K562 (cell line): ENCODE data around the gene MANBA.

Experiments used
- BRCA1 ChIP-seq, 2 experiments: fragments of 450-650 bp in 1 of 2; sonication (generic) in 1 of 2; formaldehyde crosslinking in 1 of 2; IDR thresholded peaks; 2 replicates each; pipeline versions ENCODE4 v1.5.0 to v1.6.1; 2017 to 2020; ENCODE audit warnings: mild to moderate bottlenecking in 1 of 2, missing genetic modification reagents in 1 of 2
- C11orf30 ChIP-seq: fragments of 450-650 bp; IDR thresholded peaks from 2 replicates; pipeline ENCODE4 v1.6.1; 2016; ENCODE audit warnings: low read depth, mild to moderate bottlenecking
- CBFB ChIP-seq: sonication (generic); formaldehyde crosslinking; IDR thresholded peaks from 2 replicates; pipeline ENCODE4 v1.4.0; 2020; ENCODE audit warnings: mild to moderate bottlenecking, missing genetic modification reagents
- EZH2 ChIP-seq: IDR thresholded peaks from 2 replicates; pipeline ENCODE4 v1.6.1; 2012; ENCODE audit warnings: low read depth, mild to moderate bottlenecking, inconsistent platforms, low read length, borderline replicate concordance
- RCOR1 ChIP-seq, 2 experiments: IDR thresholded peaks; 2 replicates each; pipeline ENCODE4 v1.6.1; 2012; ENCODE audit warnings: low read depth in 2 of 2, low read length in 2 of 2, borderline replicate concordance in 1 of 2, improper control_type of control experiment in 1 of 2
- SNRNP70 ChIP-seq: fragments of 200-400 bp; formaldehyde crosslinking; optimal IDR thresholded peaks from 2 replicates; pipeline ENCODE3; 2017; ENCODE audit warnings: low read depth, low read length
- SRF ChIP-seq, 2 experiments: fragments of 250-450, 450-650 bp in 1 of 2; sonication (Bioruptor Pico) in 1 of 2; sonication (generic) in 1 of 2; formaldehyde crosslinking; IDR thresholded peaks; 2 replicates each; pipeline versions ENCODE4 v1.5.0 to v1.5.1; 2020 to 2022; ENCODE audit warnings: mild to moderate bottlenecking in 1 of 2, missing genetic modification reagents in 1 of 2
- YY1 ChIP-seq, 3 experiments: IDR thresholded peaks; 2 replicates each; pipeline ENCODE4 v1.6.1; 2011; ENCODE audit warnings: low read length in 2 of 3, mild to moderate bottlenecking in 2 of 3, moderate library complexity in 2 of 3, borderline replicate concordance in 1 of 3, control low read depth in 1 of 3, low read depth in 1 of 3; ENCODE audit not compliant: insufficient read depth in 3 of 3, insufficient replicate concordance in 2 of 3, control insufficient read depth in 1 of 3, insufficient read length in 1 of 3; ENCODE audit errors: extremely low read depth in 1 of 3
- ZBTB17 ChIP-seq: fragments of 450-650 bp; formaldehyde crosslinking; IDR thresholded peaks from 2 replicates; pipeline ENCODE4 v1.4.0; 2020; ENCODE audit warnings: mild to moderate bottlenecking
- ZNF79 ChIP-seq: fragments of 250-450 bp; sonication (Bioruptor Pico); IDR thresholded peaks from 2 replicates; pipeline ENCODE4 v1.4.0; 2020; ENCODE audit warnings: low read depth, mild to moderate bottlenecking, moderate library complexity
- TF ChIP-seq, protein P1 (sequence below): fragments of 250-450 bp; sonication (Bioruptor Pico); IDR thresholded peaks from 2 replicates; pipeline ENCODE4 v1.5.0; 2022; ENCODE audit warnings: mild to moderate bottlenecking
- TF ChIP-seq, protein P2 (sequence below): fragments of 450-650 bp; IDR thresholded peaks from 2 replicates; pipeline ENCODE4 v1.6.1; 2017; ENCODE audit warnings: antibody characterized with exemption

GRCh38 chr4:102589743-102590142, 171.0 kb downstream of the MANBA start:
- TF ChIP-seq, protein P1, sequence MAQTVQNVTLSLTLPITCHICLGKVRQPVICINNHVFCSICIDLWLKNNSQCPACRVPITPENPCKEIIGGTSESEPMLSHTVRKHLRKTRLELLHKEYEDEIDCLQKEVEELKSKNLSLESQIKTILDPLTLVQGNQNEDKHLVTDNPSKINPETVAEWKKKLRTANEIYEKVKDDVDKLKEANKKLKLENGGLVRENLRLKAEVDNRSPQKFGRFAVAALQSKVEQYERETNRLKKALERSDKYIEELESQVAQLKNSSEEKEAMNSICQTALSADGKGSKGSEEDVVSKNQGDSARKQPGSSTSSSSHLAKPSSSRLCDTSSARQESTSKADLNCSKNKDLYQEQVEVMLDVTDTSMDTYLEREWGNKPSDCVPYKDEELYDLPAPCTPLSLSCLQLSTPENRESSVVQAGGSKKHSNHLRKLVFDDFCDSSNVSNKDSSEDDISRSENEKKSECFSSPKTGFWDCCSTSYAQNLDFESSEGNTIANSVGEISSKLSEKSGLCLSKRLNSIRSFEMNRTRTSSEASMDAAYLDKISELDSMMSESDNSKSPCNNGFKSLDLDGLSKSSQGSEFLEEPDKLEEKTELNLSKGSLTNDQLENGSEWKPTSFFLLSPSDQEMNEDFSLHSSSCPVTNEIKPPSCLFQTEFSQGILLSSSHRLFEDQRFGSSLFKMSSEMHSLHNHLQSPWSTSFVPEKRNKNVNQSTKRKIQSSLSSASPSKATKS (CRISPR knock-in tag) = no peak
- TF ChIP-seq ZNF79 (no peak), EZH2 (no peak), SRF (CRISPR knock-in tag; IDR thresholded peaks at IDR 0.05) (no peak), SNRNP70 (no peak), YY1 (IDR thresholded peaks at IDR 0.05; ENCODE audit: borderline replicate concordance in 1 of 3, control insufficient read depth in 1 of 3, extremely low read depth in 1 of 3, insufficient read depth in 3 of 3, insufficient read length in 1 of 3, insufficient replicate concordance in 2 of 3, low read depth in 1 of 3, low read length in 2 of 3) (no peak), BRCA1 (IDR thresholded peaks at IDR 0.05) (no peak), BRCA1 (CRISPR knock-in tag; IDR thresholded peaks at IDR 0.05) (no peak), RCOR1 (IDR thresholded peaks at IDR 0.05; ENCODE audit: borderline replicate concordance in 1 of 2, low read depth in 2 of 2, low read length in 2 of 2) (no peak), ZBTB17 (CRISPR knock-in tag) (no peak), CBFB (CRISPR knock-in tag) (no peak), C11orf30 (no peak)
- TF ChIP-seq, protein P2, sequence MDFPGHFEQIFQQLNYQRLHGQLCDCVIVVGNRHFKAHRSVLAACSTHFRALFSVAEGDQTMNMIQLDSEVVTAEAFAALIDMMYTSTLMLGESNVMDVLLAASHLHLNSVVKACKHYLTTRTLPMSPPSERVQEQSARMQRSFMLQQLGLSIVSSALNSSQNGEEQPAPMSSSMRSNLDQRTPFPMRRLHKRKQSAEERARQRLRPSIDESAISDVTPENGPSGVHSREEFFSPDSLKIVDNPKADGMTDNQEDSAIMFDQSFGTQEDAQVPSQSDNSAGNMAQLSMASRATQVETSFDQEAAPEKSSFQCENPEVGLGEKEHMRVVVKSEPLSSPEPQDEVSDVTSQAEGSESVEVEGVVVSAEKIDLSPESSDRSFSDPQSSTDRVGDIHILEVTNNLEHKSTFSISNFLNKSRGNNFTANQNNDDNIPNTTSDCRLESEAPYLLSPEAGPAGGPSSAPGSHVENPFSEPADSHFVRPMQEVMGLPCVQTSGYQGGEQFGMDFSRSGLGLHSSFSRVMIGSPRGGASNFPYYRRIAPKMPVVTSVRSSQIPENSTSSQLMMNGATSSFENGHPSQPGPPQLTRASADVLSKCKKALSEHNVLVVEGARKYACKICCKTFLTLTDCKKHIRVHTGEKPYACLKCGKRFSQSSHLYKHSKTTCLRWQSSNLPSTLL = no peak
